HCT116 (cell line): ENCODE measurements around the gene SCAMP1. TPM values are rescaled to one million over a fixed set of nuclear protein-coding genes. Genes with fewer than 3 reads are reported as not detected.

Source experiments
- ATAC-seq: fragments of 200-7000 bp; cut with Tn5 transposase; 2 replicates; pipeline ENCODE4 v1.9.1; 2020; ENCODE audit warnings: mild to moderate bottlenecking, moderate library complexity
- BruUV-seq: library from RNA; stranded (reverse); fragments of 400-500 nt; replicated peaks from 2 replicates; lab custom pipeline; 2021; lab: Mats Ljungman, UMichigan
- CTCF ChIA-PET: fragments of 300-600 bp; sonication (Branson Sonifier 250); formaldehyde crosslinking; loops from one replicate; lab custom pipeline; 2021; ENCODE audit warnings: antibody characterized with exemption; lab: Charles Lee
- POLR2A ChIA-PET: fragments of 300-600, 350-600 bp; sonication (Branson Sonifier 250); formaldehyde crosslinking; loops from one replicate; lab custom pipeline; 2021; ENCODE audit warnings: antibody characterized with exemption; lab: Charles Lee
- RAD21 ChIA-PET, 2 experiments: fragments of 300-600 bp; sonication (Branson Sonifier 250); formaldehyde crosslinking; loops; one replicate each; lab custom pipeline; 2023; ENCODE audit warnings: low total read pairs in 2 of 2; ENCODE audit not compliant: uncharacterized antibody in 2 of 2, unreplicated experiment in 2 of 2, low non-redundant PET in 1 of 2; lab: Charles Lee
- DNase-seq: peaks from one replicate; pipeline ENCODE4 v3.0.0-alpha.2; 2010; ENCODE audit warnings: low read depth, low spot score
- H2AFZ ChIP-seq: fragments of 200-600 bp; shearing (Covaris generic), sonication (generic); 2 replicates; pipeline ENCODE4 v1.6.1; 2017; ENCODE audit warnings: low read depth, mixed run types, mixed read lengths, antibody characterized with exemption, low read length; ENCODE audit not compliant: poor library complexity, severe bottlenecking
- H3K27ac ChIP-seq: 2 replicates; pipeline ENCODE4 v1.5.1; 2012; ENCODE audit warnings: low read depth, low read length
- H3K27me3 ChIP-seq: fragments of 200-600 bp; sonication (generic); 2 replicates; pipeline ENCODE4 v1.6.1; 2016; ENCODE audit warnings: mixed run types, low read length, mixed read lengths; ENCODE audit not compliant: insufficient read depth
- H3K36me3 ChIP-seq, 2 experiments: fragments of 200-500 bp in 1 of 2; fragments of 200-600 bp in 1 of 2; sonication (Bioruptor generic) in 1 of 2; sonication (generic) in 1 of 2; 2 replicates each; pipeline versions ENCODE4 v1.5.1 to v1.6.1; 2014 to 2016; ENCODE audit warnings: low read length in 2 of 2, inconsistent platforms in 1 of 2, mixed read lengths in 1 of 2, mixed run types in 1 of 2; ENCODE audit not compliant: insufficient read depth in 2 of 2, control insufficient read depth in 1 of 2
- H3K4me1 ChIP-seq, 2 experiments: fragments of 200-600 bp in 1 of 2; sonication (generic) in 1 of 2; 2 replicates each; pipeline versions ENCODE4 v1.5.1 to v1.6.1; 2012 to 2017; ENCODE audit warnings: low read length in 2 of 2, inconsistent platforms in 1 of 2, mild to moderate bottlenecking in 1 of 2, mixed read lengths in 1 of 2, mixed run types in 1 of 2, moderate library complexity in 1 of 2; ENCODE audit not compliant: insufficient read depth in 2 of 2, control insufficient read depth in 1 of 2
- H3K4me2 ChIP-seq: fragments of 200-600 bp; sonication (generic); 2 replicates; pipeline ENCODE4 v1.6.1; 2017; ENCODE audit warnings: mixed run types, low read length, mixed read lengths
- H3K4me3 ChIP-seq, 2 experiments: fragments of 200-600 bp in 1 of 2; sonication (generic) in 1 of 2; replicated peaks in 1 of 2; 2 replicates each; pipeline ENCODE4 v1.5.1; 2011 to 2016; ENCODE audit warnings: low read length in 2 of 2, control low read depth in 1 of 2, low read depth in 1 of 2, mild to moderate bottlenecking in 1 of 2, mixed read lengths in 1 of 2, mixed run types in 1 of 2
- H3K79me2 ChIP-seq: fragments of 200-600 bp; sonication (generic); 2 replicates; pipeline ENCODE4 v1.6.1; 2017; ENCODE audit warnings: mild to moderate bottlenecking, mixed run types, low read length, moderate library complexity, mixed read lengths; ENCODE audit not compliant: insufficient read depth
- H3K9ac ChIP-seq: fragments of 200-600 bp; sonication (generic); 2 replicates; pipeline ENCODE4 v1.6.1; 2016; ENCODE audit warnings: low read length, mixed read lengths
- H3K9me2 ChIP-seq: fragments of 200-600 bp; sonication (generic), shearing (Covaris generic); 2 replicates; pipeline ENCODE4 v1.6.1; 2017; ENCODE audit warnings: mixed run types, mild to moderate bottlenecking, moderate library complexity; ENCODE audit not compliant: insufficient read depth
- H3K9me3 ChIP-seq, 2 experiments: fragments of 200-500 bp in 1 of 2; fragments of 200-600 bp in 1 of 2; sonication (Bioruptor generic) in 1 of 2; sonication (generic) in 1 of 2; 2 replicates each; pipeline ENCODE4 v1.6.1; 2014 to 2017; ENCODE audit warnings: low read length in 2 of 2, mixed read lengths in 2 of 2, inconsistent platforms in 1 of 2, low read depth in 1 of 2, mild to moderate bottlenecking in 1 of 2, mixed run types in 1 of 2, moderate library complexity in 1 of 2; ENCODE audit not compliant: control insufficient read depth in 1 of 2, insufficient read depth in 1 of 2
- H4K20me1 ChIP-seq: fragments of 200-600 bp; sonication (generic), shearing (Covaris generic); 2 replicates; pipeline ENCODE4 v1.6.1; 2017; ENCODE audit warnings: mixed run types, mild to moderate bottlenecking, moderate library complexity; ENCODE audit not compliant: insufficient read depth
- ATF3 ChIP-seq: IDR thresholded peaks from 2 replicates; pipeline ENCODE4 v1.6.1; 2012
- EGR1 ChIP-seq: IDR thresholded peaks from 2 replicates; pipeline ENCODE4 v1.6.1; 2012; ENCODE audit warnings: low read depth
- POLR2AphosphoS5 ChIP-seq: IDR thresholded peaks from 2 replicates; pipeline ENCODE4 v1.6.1; 2011; ENCODE audit warnings: mild to moderate bottlenecking, low read depth, low read length, moderate library complexity
- REST ChIP-seq: IDR thresholded peaks from 2 replicates; pipeline ENCODE4 v1.6.1; 2012; ENCODE audit warnings: low read depth
- SIN3A ChIP-seq: IDR thresholded peaks from 2 replicates; pipeline ENCODE4 v1.6.1; 2012; ENCODE audit warnings: low read depth
- ZFX ChIP-seq: fragments of 450-650 bp; IDR thresholded peaks from 2 replicates; pipeline ENCODE4 v1.6.1; 2017
- ZNF274 ChIP-seq: fragments of 200-500 bp; sonication (Bioruptor generic); IDR thresholded peaks from 2 replicates; pipeline ENCODE4 v1.6.1; 2014; ENCODE audit warnings: mild to moderate bottlenecking, low read depth, low read length, inconsistent platforms
- intact Hi-C: fragments of 100-400 bp; cut with micrococcal nuclease; formaldehyde crosslinking; loops from 2 replicates; pipeline ENCODE4 v1.10.0; 2022
- total RNA-seq: library from RNA; stranded (reverse); gene quantifications from one replicate; pipeline ENCODE4 v1.2.1, GENCODE V29; 2021; ENCODE audit not compliant: unreplicated experiment

The SCAMP1 gene
- total RNA-seq, 1 experiment from 2014 or later: 46.4 TPM

- no peak for ATAC-seq
- Histone ChIP-seq H3K27me3 (no peaks in the 10 kb centered on the region), H3K36me3 (no peaks in the 10 kb centered on the region), H3K4me2 (no peak overlapping the region), H3K9me3 (no peaks in the 10 kb centered on the region), H3K79me2 (no peaks in the 10 kb centered on the region), H3K27ac (no peak overlapping the region), H2AFZ (no peak overlapping the region), H3K4me1 (no peaks in the 10 kb centered on the region), H3K4me3 (no peak overlapping the region), H3K9ac (no peak overlapping the region), H4K20me1 (no peaks in the 10 kb centered on the region), H3K9me2 (no peaks in the 10 kb centered on the region)
- ChIA-PET RAD21 (no interaction called here), POLR2A (no interaction called here), CTCF (interaction anchor here (1.1 kb wide), 1 partner anchor 16 kb away, joined by 4 read pairs; no protein-coding TSS in a partner anchor)
- no TSS peak for BruUV-seq
- TF ChIP-seq ZNF274 (no peak), REST (no peak), ZFX (no peak), ATF3 (no peak), EGR1 (no peak), SIN3A (no peak), POLR2AphosphoS5 (no peak)
- intact Hi-C loops: no loop called here
- no peak for DNase-seq
These were observed 23.7 kb upstream of the SCAMP1 start for GRCh38 chr5:78336698-78337097.
